HG03066 (cell line): Measurements from ENCODE around the gene MSANTD1.

Experiments used
- ATAC-seq: cut with Tn5 transposase; IDR thresholded peaks from one replicate; pipeline ENCODE4 v1.9.1; 2021; ENCODE audit warnings: low read depth; ENCODE audit not compliant: unreplicated experiment

Gene MSANTD1

DNA sequence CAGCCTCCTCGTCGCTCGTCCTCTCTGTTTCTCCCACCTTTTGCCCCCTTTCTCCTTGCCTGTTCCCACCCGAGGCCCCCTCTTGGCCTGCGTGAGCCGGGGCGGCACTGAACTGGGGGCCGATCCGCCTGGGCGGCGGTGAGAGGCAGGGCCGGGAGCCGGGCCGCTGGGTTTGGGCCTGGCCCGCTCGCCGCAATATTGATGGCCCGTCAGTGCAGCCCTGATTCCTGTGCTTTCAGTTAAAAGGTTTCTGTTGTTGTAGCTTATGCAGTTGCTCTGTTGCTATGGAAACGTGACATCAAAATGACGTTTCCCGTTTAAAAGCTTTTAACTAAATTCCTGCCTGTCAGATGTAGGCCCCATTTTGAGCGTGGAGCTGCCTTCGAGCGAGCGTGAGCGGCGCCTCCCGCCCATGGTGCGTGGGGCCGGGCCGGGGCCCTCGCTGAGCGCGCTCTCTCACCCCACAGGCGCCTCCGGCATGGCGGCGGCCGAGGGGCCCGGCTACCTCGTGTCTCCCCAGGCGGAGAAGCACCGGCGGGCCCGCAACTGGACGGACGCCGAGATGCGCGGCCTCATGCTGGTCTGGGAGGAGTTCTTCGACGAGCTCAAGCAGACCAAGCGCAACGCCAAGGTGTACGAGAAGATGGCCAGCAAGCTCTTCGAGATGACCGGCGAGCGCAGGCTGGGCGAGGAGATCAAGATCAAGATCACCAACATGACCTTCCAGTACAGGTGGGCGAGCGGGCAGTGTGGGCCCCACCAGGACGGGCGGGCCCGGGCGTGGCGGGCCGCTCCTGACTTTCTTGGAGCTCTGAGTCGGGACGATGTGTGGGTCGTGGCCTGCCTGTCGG lies at the start of gene MSANTD1:
MSANTD1 (plus strand) TSS at position 349 of the 851 bp plus-strand sequence; CDS start at position 413, 64 bp downstream.
- no peak for ATAC-seq

DNA sequence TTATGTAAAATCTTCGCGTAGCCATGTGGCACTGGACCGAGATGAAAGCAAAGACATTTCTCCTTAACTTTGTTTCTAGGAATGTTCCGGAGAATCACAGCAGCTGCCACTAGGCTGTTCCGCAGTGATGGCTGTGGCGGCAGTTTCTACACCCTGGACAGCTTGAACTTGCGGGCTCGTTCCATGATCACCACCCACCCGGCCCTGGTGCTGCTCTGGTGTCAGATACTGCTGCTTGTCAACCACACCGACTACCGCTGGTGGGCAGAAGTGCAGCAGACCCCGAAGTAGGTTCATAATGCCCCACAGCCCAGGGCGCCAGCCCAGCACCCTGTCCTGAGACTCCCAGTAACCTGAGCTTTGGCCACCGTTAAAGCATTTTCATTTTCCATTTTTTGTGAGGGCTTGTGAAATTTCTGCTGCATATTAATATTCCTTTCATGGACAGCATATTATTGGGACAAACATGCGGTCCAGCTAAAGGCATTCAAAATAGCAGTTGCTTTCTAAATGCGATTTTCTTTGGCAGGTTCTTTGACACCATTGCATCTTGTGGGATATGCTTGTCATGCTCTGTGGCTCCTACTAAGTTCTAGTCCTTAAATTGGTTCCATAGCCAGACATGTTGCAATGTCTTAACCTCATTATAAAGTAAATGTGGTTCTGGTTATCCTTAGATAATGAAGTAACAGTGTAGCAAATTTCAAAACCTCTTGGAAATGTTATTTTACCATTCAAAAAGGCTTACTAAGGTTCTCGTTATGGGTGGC lies 49.1 kb upstream of the MSANTD1 start:
- no peak for ATAC-seq

DNA sequence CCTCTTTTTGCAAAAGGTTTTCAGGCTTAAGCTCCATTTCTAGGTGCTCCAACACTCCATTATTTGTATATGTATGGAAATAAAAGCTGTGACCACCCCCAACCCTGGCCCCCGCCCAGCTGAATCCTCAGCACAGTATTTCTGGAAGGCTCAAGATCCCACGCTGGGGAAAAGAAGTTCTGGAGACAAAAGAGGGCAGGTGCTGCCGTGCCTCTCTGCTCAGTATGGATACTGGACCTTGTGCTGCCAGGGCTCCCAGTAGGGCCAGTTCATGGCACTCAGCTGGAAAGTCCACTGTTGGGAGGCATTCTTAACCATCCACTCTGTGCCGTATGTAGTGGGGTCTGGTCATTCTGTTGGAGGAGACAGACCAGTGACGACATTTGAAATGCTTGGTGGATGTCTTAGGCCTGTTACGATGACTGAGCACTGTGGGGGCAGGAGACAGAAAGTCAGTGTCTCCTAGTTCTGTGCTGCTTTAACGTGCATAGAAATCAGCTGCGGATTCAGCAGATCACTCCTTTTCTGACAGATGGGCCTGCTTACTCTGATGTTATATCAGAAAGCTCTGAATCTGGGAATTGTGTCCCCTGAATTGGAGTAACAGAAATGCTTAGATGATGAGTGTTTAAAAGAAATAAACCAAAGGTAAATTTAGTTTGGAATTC lies 48.4 kb upstream of the MSANTD1 start:
- no peak for ATAC-seq

GRCh38 chr4:3201718-3202702 lies 46.9 kb upstream of the MSANTD1 start:
- no peak for ATAC-seq

- no peak for ATAC-seq
These were observed 45.8 kb upstream of the MSANTD1 start for GRCh38 chr4:3202836-3203820.

GRCh38 chr4:3203971-3204431 lies 45.0 kb upstream of the MSANTD1 start:
- no peak for ATAC-seq

DNA sequence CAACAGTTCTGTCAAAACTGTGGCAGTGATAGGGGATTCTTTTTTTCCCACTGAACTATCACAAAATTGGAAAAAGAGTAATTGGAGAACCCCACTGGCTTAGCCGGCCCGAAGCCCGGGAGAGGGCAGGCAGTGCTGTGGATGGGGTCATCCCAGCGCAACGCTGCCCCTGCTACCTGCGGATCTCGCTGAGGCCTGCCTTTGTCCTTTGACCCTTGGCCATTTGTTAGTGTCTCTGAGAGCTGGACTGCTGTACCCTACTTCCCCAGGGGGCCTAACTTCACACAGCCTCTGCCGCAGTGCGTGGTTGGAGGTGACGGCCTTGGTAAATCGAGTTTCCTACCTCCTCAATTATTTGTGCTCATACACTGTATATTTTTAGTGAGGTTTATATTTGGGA lies 43.0 kb upstream of the MSANTD1 start:
- no peak for ATAC-seq

DNA sequence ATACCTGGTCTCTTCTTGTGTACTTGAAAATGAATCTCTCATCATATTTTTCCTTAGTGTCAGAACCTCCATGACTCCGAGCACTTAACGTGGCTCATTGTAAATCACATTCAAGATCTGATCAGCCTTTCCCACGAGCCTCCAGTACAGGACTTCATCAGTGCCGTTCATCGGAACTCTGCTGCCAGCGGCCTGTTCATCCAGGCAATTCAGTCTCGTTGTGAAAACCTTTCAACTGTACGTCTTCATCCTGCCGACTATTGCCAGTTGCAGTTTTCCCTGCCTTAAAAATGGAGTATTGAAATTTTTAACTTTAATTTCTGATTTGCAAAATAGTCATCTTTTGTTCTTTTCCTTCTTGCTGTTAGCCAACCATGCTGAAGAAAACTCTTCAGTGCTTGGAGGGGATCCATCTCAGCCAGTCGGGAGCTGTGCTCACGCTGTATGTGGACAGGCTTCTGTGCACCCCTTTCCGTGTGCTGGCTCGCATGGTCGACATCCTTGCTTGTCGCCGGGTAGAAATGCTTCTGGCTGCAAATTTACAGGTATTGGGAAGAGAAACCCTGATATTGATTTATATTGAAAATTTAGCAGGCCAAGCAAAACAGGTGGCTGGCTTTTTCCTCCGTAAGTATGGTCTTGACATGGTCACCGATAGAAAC lies 42.4 kb upstream of the MSANTD1 start:
- no peak for ATAC-seq

- ATAC-seq, result no peak
These were observed 41.4 kb upstream of the MSANTD1 start for GRCh38 chr4:3207531-3208037.

DNA sequence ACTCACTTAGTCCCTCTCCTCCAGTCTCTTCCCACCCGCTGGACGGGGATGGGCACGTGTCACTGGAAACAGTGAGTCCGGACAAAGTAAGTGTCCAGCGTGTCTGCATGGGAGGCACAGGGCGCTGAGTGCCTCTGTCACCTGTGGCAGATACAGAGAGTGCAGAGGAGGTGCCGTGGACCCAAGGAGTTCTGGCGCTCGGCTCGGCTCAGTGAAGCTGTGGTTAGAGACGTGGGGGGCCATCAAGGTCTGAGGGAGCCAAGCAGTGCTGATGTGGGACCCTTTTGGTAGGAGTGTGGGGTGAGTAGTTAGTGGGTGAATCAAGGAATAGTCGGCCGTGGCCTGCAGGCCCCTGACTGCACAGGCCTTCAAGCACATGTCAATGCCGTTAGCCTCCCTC lies 40.1 kb upstream of the MSANTD1 start:
- ATAC-seq, result no peak

GRCh38 chr4:3209551-3210325 lies 39.2 kb upstream of the MSANTD1 start:
- ATAC-seq, result no peak

- ATAC-seq, result no peak
These were observed 38.5 kb upstream of the MSANTD1 start for GRCh38 chr4:3210467-3210866.

DNA sequence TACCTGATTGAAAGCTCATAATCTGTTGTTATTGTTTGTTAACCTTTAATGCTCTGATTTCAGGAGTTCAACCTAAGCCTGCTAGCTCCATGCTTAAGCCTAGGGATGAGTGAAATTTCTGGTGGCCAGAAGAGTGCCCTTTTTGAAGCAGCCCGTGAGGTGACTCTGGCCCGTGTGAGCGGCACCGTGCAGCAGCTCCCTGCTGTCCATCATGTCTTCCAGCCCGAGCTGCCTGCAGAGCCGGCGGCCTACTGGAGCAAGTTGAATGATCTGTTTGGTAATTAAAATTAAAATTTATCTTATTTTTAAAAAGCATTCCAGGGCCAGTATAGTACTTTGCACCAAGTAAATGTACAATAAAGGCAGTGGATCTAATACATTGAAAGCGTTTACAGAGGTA lies 37.1 kb upstream of the MSANTD1 start:
- no peak for ATAC-seq

DNA sequence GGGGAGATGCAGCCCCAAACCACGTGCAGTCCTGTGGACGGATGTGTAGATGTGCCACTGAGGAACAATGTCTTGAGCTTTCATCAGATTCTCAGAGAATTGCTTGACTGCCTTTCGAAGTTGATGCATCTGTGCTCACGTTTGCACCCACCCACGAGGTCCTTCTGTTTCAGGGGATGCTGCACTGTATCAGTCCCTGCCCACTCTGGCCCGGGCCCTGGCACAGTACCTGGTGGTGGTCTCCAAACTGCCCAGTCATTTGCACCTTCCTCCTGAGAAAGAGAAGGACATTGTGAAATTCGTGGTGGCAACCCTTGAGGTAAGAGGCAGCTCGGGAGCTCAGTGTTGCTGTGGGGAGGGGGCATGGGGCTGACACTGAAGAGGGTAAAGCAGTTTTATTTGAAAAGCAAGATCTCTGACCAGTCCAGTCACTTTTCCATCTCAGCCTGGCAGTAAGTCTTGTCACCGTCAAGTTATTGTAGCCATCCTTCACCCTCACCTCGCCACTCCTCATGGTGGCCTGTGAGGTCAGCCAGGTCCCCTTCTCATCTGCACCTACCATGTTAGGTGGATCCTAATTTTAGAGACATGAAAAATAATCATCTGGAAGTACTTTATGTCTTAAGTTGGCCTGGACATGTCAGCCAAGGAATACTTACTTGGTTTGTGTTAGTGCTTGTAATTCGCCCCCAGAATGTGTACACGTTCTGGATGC lies 36.4 kb upstream of the MSANTD1 start:
- ATAC-seq, result no peak

DNA sequence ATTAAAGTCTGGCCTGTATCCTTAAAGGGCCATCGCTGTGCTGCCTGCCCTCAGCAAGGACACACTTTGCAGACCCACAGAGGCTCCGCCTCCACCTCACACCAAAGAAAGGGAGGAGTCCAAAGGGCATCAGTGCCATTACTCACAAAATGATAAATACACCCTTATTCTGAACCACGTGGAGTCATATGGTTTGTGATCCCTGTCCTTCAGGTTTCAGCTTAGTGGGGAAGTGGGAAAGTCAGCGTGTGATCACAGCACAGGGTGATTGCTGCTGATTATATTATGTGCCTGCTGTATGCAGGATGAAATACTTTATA lies 35.9 kb upstream of the MSANTD1 start:
- ATAC-seq, result no peak

DNA sequence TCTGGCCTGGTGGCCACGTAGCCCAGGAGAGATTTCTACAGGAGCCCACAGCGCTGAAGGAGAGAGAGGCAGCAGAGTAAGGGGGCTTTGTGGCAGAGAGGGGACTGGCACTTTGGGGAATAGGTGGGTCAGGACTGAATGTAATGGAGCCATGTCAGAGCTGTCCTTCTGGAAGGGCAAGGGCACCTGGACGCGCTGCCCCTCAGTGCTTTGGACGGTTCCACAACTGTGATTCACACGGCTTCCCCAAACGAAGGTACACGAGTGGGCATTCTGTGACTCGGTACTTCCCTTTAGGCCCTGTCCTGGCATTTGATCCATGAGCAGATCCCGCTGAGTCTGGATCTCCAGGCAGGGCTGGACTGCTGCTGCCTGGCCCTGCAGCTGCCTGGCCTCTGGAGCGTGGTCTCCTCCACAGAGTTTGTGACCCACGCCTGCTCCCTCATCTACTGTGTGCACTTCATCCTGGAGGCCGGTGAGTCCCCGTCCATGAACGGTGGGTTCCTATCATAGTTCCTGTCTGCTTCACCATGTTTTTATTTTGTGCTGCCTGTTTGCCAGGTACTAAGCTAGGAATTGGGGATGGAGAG lies 35.2 kb upstream of the MSANTD1 start:
- no peak for ATAC-seq
